ENCODE results near the gene GALNT2. TPM values are rescaled to one million over a fixed set of nuclear protein-coding genes. Genes with fewer than 3 reads are reported as not detected.

GALNT2 gene
- total RNA-seq, 1 experiment from 2014 or later: 62.2 TPM

- TF ChIP-seq CTCF (IDR thresholded peaks at IDR 0.05; ENCODE audit: insufficient read depth in 1 of 2, low read depth in 1 of 2, low read length in 1 of 2, severe bottlenecking in 1 of 2, unreplicated experiment in 1 of 2): no peak
Observed at GRCh38 chr1:230189824-230190223, 122.8 kb downstream of the GALNT2 start.

DNA sequence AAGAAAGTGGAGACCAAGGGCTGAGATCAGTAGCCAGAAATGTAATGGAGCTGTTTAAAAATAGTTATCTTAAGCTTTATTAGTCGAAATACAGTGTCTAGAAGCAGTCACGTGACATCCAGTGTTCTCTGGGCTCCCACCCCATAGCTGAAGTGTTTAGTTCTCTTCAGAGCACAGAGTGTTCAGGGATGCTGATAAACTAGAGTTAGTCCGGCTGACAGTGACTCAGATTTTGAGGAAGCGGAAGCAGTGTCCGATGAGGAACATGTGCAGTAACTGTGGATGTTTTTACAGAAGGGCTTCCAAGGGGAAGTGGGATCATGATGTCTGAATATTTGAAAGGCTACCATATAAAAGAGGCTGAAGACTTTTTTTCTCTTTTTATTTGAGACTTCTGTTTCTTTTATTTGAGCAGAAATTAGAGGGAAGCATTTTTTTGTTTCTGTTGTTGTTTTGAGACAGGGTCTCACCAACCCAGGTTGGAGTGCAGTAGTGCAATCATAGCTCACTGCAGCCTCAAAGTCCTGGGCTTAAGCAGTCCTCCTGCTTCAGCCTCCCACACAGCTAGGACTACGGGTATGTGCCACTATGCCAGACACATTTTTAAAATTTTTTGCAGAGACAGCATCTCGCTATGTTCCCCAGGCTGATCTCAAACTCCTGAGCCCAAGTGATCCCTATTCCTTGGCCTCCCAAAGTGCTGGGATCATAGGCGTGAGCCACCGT lies 124.2 kb downstream of the GALNT2 start:
- H3K27me3 ChIP-seq (replicated peaks; ENCODE audit: control insufficient read depth, insufficient read depth, low read length): no peaks in the 10 kb centered on the region
- BruUV-seq (replicated peaks): no TSS peak
- peaks cover 5% of the 10 kb centered on the region for H3K4me1 ChIP-seq
- DNase-seq: no peak
- no peak for TF ChIP-seq CTCF (IDR thresholded peaks at IDR 0.05; ENCODE audit: insufficient read depth in 1 of 2, low read depth in 1 of 2, low read length in 1 of 2, severe bottlenecking in 1 of 2, unreplicated experiment in 1 of 2)
- no peaks in the 10 kb centered on the region for H3K36me3 Mint-ChIP-seq (ENCODE audit: insufficient read depth, unreplicated experiment)
- intact Hi-C loops (cut with micrococcal nuclease; ENCODE audit: unreplicated experiment): no loop called here
- no peaks in the 10 kb centered on the region for H3K9me3 Mint-ChIP-seq (ENCODE audit: unreplicated experiment)
- no peaks in the 10 kb centered on the region for H3K36me3 ChIP-seq (ENCODE audit: control insufficient read depth, insufficient read depth, low read length)
- no peak overlapping the region for H3K27ac Mint-ChIP-seq (ENCODE audit: unreplicated experiment)
- H3K4me1 Mint-ChIP-seq (ENCODE audit: low read depth, unreplicated experiment): peaks cover 6% of the 10 kb centered on the region
- H3K9me3 ChIP-seq: no peaks in the 10 kb centered on the region
- H3K27me3 Mint-ChIP-seq (ENCODE audit: insufficient read depth, unreplicated experiment): no peaks in the 10 kb centered on the region
- CTCF ChIA-PET: no interaction called here
- no peak overlapping the region for H3K4me3 Mint-ChIP-seq (ENCODE audit: unreplicated experiment)
- POLR2A ChIA-PET: no interaction called here
- H3K4me3 ChIP-seq (ENCODE audit: low read depth, low read length): no peak overlapping the region

More at GRCh38 chr1:230189824-230190223, 122.8 kb downstream of the GALNT2 start:
- H3K27ac Mint-ChIP-seq (ENCODE audit: unreplicated experiment): no peak overlapping the region
- Histone ChIP-seq H3K4me1 (peaks cover 16% of the 10 kb centered on the region), H3K9me3 (no peaks in the 10 kb centered on the region), H3K4me3 (ENCODE audit: low read depth, low read length) (no peak overlapping the region), H3K36me3 (ENCODE audit: control insufficient read depth, insufficient read depth, low read length) (no peaks in the 10 kb centered on the region), H3K27me3 (replicated peaks; ENCODE audit: control insufficient read depth, insufficient read depth, low read length) (no peaks in the 10 kb centered on the region)
- ChIA-PET POLR2A (no interaction called here), CTCF (no interaction called here)
- H3K4me3 Mint-ChIP-seq (ENCODE audit: unreplicated experiment): no peak overlapping the region
- H3K27me3 Mint-ChIP-seq (ENCODE audit: insufficient read depth, unreplicated experiment): no peaks in the 10 kb centered on the region
- H3K36me3 Mint-ChIP-seq (ENCODE audit: insufficient read depth, unreplicated experiment): no peaks in the 10 kb centered on the region
- no TSS peak for BruUV-seq (replicated peaks)
- intact Hi-C loops (cut with micrococcal nuclease; ENCODE audit: unreplicated experiment): no loop called here
- no peak for DNase-seq
- H3K4me1 Mint-ChIP-seq (ENCODE audit: low read depth, unreplicated experiment): peaks cover 20% of the 10 kb centered on the region
- no peaks in the 10 kb centered on the region for H3K9me3 Mint-ChIP-seq (ENCODE audit: unreplicated experiment)

DNA sequence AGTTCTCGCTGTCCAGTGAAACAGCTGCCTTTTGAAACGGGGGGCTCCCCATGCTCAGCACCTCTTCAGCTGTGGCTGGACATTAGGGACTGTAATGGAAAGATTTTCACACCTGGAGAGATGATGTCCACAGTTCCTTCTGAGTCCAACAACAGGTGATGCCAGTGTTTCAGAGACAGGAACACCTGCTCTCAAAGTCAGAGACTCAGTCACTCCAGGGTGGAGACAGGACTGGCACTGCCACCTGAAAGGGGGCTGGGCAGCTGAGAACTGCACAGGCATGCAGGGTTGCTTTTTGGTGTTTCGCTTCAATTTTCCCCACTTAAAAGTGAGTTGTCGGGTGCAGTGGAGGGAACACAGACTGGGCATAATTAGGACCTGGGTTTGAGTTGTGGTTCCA lies 124.8 kb downstream of the GALNT2 start:
- H3K4me3 Mint-ChIP-seq (ENCODE audit: unreplicated experiment): no peak overlapping the region
- H3K9me3 Mint-ChIP-seq (ENCODE audit: unreplicated experiment): no peaks in the 10 kb centered on the region
- Histone ChIP-seq H3K36me3 (ENCODE audit: control insufficient read depth, insufficient read depth, low read length) (no peaks in the 10 kb centered on the region), H3K4me1 (no peaks in the 10 kb centered on the region), H3K4me3 (ENCODE audit: low read depth, low read length) (no peak overlapping the region), H3K27me3 (replicated peaks; ENCODE audit: control insufficient read depth, insufficient read depth, low read length) (no peaks in the 10 kb centered on the region), H3K9me3 (no peaks in the 10 kb centered on the region)
- H3K27ac Mint-ChIP-seq (ENCODE audit: unreplicated experiment): no peak overlapping the region
- intact Hi-C loops (cut with micrococcal nuclease; ENCODE audit: unreplicated experiment): no loop called here
- H3K27me3 Mint-ChIP-seq (ENCODE audit: insufficient read depth, unreplicated experiment): no peaks in the 10 kb centered on the region
- POLR2A ChIA-PET: no interaction called here
- H3K4me1 Mint-ChIP-seq (ENCODE audit: low read depth, unreplicated experiment): peaks cover 4% of the 10 kb centered on the region
- CTCF ChIA-PET: no interaction called here
- H3K36me3 Mint-ChIP-seq (ENCODE audit: insufficient read depth, unreplicated experiment): no peaks in the 10 kb centered on the region
- DNase-seq: no peak
- BruUV-seq (replicated peaks): no TSS peak
- no peak for TF ChIP-seq CTCF (IDR thresholded peaks at IDR 0.05; ENCODE audit: insufficient read depth in 1 of 2, low read depth in 1 of 2, low read length in 1 of 2, severe bottlenecking in 1 of 2, unreplicated experiment in 1 of 2)
